ENCODE measurements around the gene FAM219A. TPM values are rescaled to one million over a fixed set of nuclear protein-coding genes. Genes with fewer than 3 reads are reported as not detected.

Gene FAM219A
- 10 to 100 TPM; 13.3 to 13.8 TPM for total RNA-seq

DNA sequence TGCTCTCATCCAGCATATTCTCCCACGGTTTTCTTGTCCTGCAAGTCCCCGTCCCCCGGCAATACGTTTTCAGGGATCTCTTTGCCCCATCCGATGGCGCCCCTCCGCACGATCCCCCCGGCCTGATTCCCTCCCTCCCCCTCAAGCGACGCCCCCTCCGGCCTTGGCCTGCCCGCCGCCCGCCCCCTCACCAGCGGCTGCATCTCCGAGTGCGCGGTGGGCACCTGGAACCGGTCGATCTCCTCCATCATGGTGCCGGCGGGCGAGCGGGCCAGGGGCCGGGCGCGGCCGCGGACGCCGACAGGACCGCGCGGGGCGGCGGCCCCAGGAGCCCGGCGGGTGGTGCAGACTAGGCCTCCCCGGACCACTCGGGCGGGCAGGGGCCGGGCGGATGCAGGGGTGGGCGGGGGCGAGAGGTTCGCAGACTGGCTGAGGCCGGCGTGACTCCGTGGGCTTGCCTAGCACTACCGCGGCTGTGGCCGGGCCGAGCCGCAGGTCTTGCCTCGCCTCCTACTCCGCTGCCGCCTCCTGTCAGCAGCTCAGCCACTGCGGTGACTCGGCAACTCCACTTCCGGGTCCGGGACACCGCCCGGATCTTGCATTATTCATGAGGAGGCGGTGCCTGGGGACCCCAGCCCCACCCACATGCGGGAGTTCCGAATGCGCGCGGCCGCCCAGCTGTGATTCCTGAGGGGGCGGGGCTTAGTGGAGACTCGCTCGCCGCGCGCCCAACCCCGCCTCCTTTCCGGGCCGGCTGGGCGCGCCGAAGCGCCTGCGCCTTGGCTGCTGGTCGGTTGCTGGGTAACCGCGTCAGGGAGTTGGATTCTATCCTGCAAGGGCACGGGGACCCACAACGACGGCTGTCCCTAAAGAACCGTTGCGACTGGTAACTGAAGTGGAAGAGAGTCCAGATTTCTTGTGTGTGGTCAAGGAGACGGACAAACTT, at the start of gene FAM219A, which contains the start of gene DNAI1:
Gene FAM219A, minus strand, starts transcription at position 558 of the 946 bp plus-strand sequence. Its CDS starts 307 bp downstream, at position 251.
Gene DNAI1, plus strand, starts transcription at position 793 of the 946 bp plus-strand sequence. CDS start 201 bp downstream, outside the sequence.
- peak; percentile 99 for DNase-seq
- intact Hi-C loops (cut with micrococcal nuclease) = loop anchor here (1.0 to 5.0 kb wide), 9 partner anchors 42 to 658 kb away; partner anchors contain the start of genes KIF24, MYORG, NUDT2 and RPP25L
- peaks cover 40% of the 10 kb centered on the region for H3K4me1 Mint-ChIP-seq (ENCODE audit: low read depth)

DNA sequence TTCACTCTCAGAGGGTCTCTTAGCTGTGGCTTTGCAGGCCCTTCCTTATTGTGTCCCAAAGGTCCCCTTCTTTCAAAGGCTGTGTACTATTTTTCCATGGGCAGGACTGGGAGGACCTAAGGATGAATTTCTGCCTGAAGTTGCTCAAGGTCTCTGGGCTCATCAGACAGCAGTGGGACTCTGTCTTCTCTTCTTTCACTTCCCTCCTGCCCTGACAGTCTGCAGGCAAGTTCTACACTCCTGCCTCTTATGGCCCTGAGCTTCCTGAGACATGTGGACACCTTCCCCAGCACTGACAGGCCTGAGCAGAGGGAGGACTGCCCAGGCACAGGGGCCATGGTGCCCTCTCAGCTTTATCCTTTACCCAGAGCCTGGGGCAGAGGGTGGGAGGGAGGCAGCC, 49.6 kb upstream of the FAM219A start:
- H3K4me1 Mint-ChIP-seq (ENCODE audit: low read depth) = no peaks in the 10 kb centered on the region
- intact Hi-C loops (cut with micrococcal nuclease) = no loop called here
- ChIA-PET CTCF (interaction anchor here (1.3 kb wide), 1 partner anchor 104 kb away, joined by 6 read pairs; no protein-coding TSS in a partner anchor), POLR2A (no interaction called here)
- no peak for DNase-seq
- H3K27ac Mint-ChIP-seq = no peak overlapping the region
- no peaks in the 10 kb centered on the region for H3K36me3 Mint-ChIP-seq
- no peaks in the 10 kb centered on the region for H3K9me3 Mint-ChIP-seq
- H3K27me3 Mint-ChIP-seq = no peaks in the 10 kb centered on the region
- no peak overlapping the region for H3K4me3 Mint-ChIP-seq

More for the DNA sequence above, at the start of gene FAM219A, which contains the start of gene DNAI1:
- no peaks in the 10 kb centered on the region for H3K36me3 Mint-ChIP-seq
- no peaks in the 10 kb centered on the region for H3K9me3 Mint-ChIP-seq
- H3K27me3 Mint-ChIP-seq = peaks cover 5% of the 10 kb centered on the region
- H3K4me3 Mint-ChIP-seq = peak within 1 kb of the TSS; percentile 86
- CTCF ChIA-PET = interaction anchor here (0.9 to 1.0 kb wide), 3 partner anchors 55 to 244 kb away, joined by 3 to 5 read pairs (median 5); no protein-coding TSS in a partner anchor
- H3K27ac Mint-ChIP-seq = no peak within 1 kb of the TSS
- POLR2A ChIA-PET = interaction anchor here (0.8 kb wide), 1 partner anchor 188 kb away, joined by 4 read pairs; the partner anchor contains the start of gene GALT

GRCh38 chr9:34507556-34507955, 49.2 kb upstream of the FAM219A start:
- no peaks in the 10 kb centered on the region for H3K27me3 Mint-ChIP-seq
- intact Hi-C loops (cut with micrococcal nuclease) = no loop called here
- H3K36me3 Mint-ChIP-seq = no peaks in the 10 kb centered on the region
- CTCF ChIA-PET = interaction anchor here (1.3 kb wide), 1 partner anchor 103 kb away, joined by 6 read pairs; no protein-coding TSS in a partner anchor
- DNase-seq = no peak
- no peaks in the 10 kb centered on the region for H3K4me1 Mint-ChIP-seq (ENCODE audit: low read depth)
- no peak overlapping the region for H3K4me3 Mint-ChIP-seq
- POLR2A ChIA-PET = no interaction called here
- no peaks in the 10 kb centered on the region for H3K9me3 Mint-ChIP-seq
- no peak overlapping the region for H3K27ac Mint-ChIP-seq

- Mint-ChIP-seq H3K27me3 (no peaks in the 10 kb centered on the region), H3K4me3 (no peak overlapping the region), H3K4me1 (ENCODE audit: low read depth) (no peaks in the 10 kb centered on the region), H3K36me3 (no peaks in the 10 kb centered on the region), H3K9me3 (no peaks in the 10 kb centered on the region), H3K27ac (no peak overlapping the region)
- DNase-seq = no peak
- CTCF ChIA-PET = interaction anchor here (1.4 to 2.8 kb wide), 2 partner anchors 97 to 102 kb away, joined by 6 to 7 read pairs; no protein-coding TSS in a partner anchor
- intact Hi-C loops (cut with micrococcal nuclease) = no loop called here
- POLR2A ChIA-PET = no interaction called here
These were observed 48.3 kb upstream of the FAM219A start for GRCh38 chr9:34506623-34507022.

DNA sequence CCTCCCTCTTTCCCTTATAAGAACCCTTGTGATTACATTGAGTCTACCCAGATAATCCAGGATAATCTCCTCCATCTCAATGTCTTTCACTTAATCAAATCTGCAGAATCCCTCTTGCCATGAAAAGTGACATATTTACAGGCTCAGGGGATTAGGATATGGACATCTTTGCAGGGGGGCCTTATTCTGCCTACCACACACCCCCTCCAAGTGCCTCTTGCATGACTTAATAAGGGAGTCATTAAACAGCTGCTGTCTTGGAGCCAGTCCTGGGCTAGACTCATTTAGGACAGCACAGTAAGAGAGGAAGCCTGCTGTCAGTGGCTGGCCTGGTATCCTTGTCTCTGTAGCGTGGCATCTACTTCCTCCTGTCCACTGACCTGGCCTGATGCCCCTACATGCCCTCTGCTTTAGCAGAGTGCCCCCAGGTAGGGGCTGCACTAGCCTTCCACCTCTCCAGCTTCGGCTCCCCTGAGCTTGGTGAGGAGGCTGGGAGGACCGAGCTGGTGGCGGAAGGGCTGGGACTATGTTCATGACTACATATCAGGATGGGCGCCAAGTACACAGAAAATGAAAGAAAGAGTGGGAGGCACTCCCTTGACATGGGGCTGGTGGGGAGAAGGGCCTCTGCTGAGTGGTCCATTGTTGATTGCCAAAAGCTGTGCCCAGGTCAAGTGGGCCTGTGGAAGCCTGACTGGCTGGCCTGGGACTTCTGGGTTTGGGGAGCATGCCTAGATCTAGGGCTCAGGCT, 47.2 kb upstream of the FAM219A start:
- Mint-ChIP-seq H3K36me3 (no peaks in the 10 kb centered on the region), H3K9me3 (no peaks in the 10 kb centered on the region), H3K4me1 (ENCODE audit: low read depth) (peaks cover under 1% of the 10 kb centered on the region), H3K4me3 (no peak overlapping the region), H3K27ac (no peak overlapping the region), H3K27me3 (no peaks in the 10 kb centered on the region)
- DNase-seq = no peak
- CTCF ChIA-PET = interaction anchor here (1.0 to 2.8 kb wide), 3 partner anchors 86 to 101 kb away, joined by 6 to 7 read pairs (median 6); no protein-coding TSS in a partner anchor
- POLR2A ChIA-PET = no interaction called here
- intact Hi-C loops (cut with micrococcal nuclease) = no loop called here

DNA sequence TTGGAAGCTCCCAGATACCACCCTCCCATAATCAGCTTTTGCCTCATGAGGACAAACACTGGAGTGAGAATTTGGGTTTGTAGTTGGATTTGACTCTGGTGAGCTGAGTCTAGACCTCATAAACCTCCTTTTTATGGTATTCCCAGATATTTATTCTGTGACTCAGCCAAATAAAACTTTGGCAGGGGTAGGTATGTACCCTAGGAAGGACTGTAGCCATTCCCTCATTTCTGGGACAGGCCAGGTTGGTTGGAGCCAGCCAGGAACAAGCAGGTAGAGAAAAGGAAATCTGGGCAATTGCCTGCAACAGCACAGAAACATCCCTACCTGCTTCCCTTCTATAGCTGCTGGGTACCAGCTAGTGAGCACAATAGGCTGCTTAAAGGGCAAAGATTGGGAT, 45.0 kb upstream of the FAM219A start:
- POLR2A ChIA-PET = no interaction called here
- Mint-ChIP-seq H3K27me3 (no peaks in the 10 kb centered on the region), H3K27ac (no peak overlapping the region), H3K9me3 (no peaks in the 10 kb centered on the region), H3K36me3 (no peaks in the 10 kb centered on the region), H3K4me3 (no peak overlapping the region), H3K4me1 (ENCODE audit: low read depth) (peaks cover 14% of the 10 kb centered on the region)
- intact Hi-C loops (cut with micrococcal nuclease) = no loop called here
- no peak for DNase-seq
- CTCF ChIA-PET = interaction anchor here (0.6 to 5.5 kb wide), 9 partner anchors 40 to 124 kb away, joined by 3 to 76 read pairs (median 4); no protein-coding TSS in a partner anchor

- intact Hi-C loops (cut with micrococcal nuclease) = no loop called here
- no peak overlapping the region for H3K4me3 Mint-ChIP-seq
- CTCF ChIA-PET = interaction anchor here (0.8 to 5.5 kb wide), 8 partner anchors 8 to 124 kb away, joined by 3 to 76 read pairs (median 4); no protein-coding TSS in a partner anchor
These were observed 44.5 kb upstream of the FAM219A start for GRCh38 chr9:34502891-34503290.

DNA sequence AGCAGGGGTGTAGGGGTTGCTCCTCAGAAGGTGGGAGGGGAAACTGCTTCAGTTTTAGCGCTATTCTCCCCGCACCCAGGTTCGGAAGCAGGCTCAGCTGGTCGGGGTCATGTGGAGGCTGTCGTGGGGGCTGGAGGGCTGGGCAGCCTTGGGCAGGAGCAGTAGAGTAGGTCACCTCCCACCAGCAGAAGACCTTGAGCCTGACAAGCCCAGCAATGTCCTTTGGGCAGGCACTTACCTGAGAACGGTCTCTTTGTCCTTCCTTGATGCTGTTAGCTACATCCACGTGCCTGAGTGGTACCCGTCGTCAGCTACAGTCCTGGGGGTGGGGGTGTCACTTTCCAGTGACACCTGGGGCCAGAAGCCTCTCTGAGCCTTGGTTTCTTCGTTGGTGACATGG, 44.1 kb upstream of the FAM219A start:
- intact Hi-C loops (cut with micrococcal nuclease) = no loop called here
- no peak overlapping the region for H3K27ac Mint-ChIP-seq
- CTCF ChIA-PET = interaction anchor here (0.8 to 5.5 kb wide), 5 partner anchors 9 to 101 kb away, joined by 3 to 76 read pairs (median 8); no protein-coding TSS in a partner anchor
- H3K9me3 Mint-ChIP-seq = no peaks in the 10 kb centered on the region
- H3K27me3 Mint-ChIP-seq = no peaks in the 10 kb centered on the region
- peaks cover 14% of the 10 kb centered on the region for H3K4me1 Mint-ChIP-seq (ENCODE audit: low read depth)
- H3K36me3 Mint-ChIP-seq = no peaks in the 10 kb centered on the region
- H3K4me3 Mint-ChIP-seq = no peak overlapping the region
- POLR2A ChIA-PET = no interaction called here
- DNase-seq = no peak

More at GRCh38 chr9:34502891-34503290, 44.5 kb upstream of the FAM219A start:
- Mint-ChIP-seq H3K36me3 (no peaks in the 10 kb centered on the region), H3K9me3 (no peaks in the 10 kb centered on the region), H3K27me3 (no peaks in the 10 kb centered on the region), H3K27ac (no peak overlapping the region), H3K4me1 (ENCODE audit: low read depth) (peaks cover 14% of the 10 kb centered on the region)
- DNase-seq = no peak
- POLR2A ChIA-PET = no interaction called here

DNA sequence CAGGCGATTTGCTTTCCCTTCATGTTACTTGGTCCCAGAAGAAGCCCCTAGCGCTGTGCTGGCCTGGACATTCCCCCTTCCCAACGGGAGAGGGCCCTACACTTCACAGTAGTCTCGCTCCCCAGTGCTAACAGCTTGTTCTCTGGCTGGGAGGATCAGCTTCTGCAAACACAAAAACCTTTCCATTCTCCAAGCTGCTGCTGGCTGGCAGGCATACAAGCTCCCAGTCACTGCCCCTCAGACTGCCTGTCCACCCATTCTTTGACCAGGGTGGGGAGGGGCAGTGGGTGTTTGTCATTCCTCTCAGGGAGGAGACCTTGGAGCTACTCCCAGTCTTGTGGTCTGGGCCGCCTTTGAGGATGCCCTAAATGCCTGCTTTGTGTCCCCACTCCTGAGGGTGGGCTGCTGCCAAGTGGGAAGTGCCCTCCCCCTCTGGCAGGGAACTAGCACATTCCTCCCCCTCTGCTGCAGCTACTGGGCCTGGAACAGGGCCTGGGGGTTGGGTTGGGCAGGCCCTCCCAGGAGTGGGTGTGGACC, 43.6 kb upstream of the FAM219A start:
- ChIA-PET POLR2A (interaction anchor here (0.9 kb wide), 1 partner anchor 64 kb away, joined by 3 read pairs; no protein-coding TSS in a partner anchor), CTCF (interaction anchor here (0.8 to 5.5 kb wide), 8 partner anchors 9 to 102 kb away, joined by 3 to 76 read pairs (median 11); no protein-coding TSS in a partner anchor)
- H3K36me3 Mint-ChIP-seq = no peaks in the 10 kb centered on the region
- no peak for DNase-seq
- peaks cover 14% of the 10 kb centered on the region for H3K4me1 Mint-ChIP-seq (ENCODE audit: low read depth)
- intact Hi-C loops (cut with micrococcal nuclease) = no loop called here
- H3K27me3 Mint-ChIP-seq = no peaks in the 10 kb centered on the region
- no peak overlapping the region for H3K4me3 Mint-ChIP-seq
- no peak overlapping the region for H3K27ac Mint-ChIP-seq
- no peaks in the 10 kb centered on the region for H3K9me3 Mint-ChIP-seq

GRCh38 chr9:34501372-34501771, 43.0 kb upstream of the FAM219A start:
- CTCF ChIA-PET = interaction anchor here (0.6 to 5.5 kb wide), 12 partner anchors 11 to 98 kb away, joined by 3 to 76 read pairs (median 7); no protein-coding TSS in a partner anchor
- no peak overlapping the region for H3K4me3 Mint-ChIP-seq

DNA sequence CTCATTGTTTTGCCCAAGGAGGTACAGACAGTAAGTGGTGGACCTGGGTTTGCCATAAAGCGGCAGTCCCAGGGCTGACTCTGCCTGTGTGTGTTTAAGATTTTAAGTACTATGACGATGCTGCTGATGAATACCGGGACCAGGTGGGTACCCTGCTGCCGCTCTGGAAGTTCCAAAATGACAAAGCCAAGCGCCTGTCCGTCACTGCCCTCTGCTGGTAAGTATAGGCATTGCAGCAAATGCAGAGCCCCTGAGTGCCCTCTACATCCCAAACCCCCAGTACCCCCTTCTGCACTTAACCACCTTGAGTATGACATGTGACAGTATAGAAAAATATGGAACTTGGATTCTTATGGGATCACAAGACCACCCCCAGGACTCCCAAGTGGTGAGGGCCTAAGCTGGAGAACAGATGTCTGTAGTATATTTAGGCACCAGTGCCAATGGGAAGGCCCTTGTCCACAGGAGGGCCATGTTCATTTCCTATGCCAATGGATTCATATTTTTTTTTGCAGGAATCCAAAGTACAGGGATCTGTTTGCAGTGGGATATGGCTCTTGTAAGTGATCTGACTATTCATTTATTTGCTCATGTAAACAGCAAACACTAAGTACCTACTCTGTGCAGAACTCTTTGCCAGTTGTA, 42.4 kb upstream of the FAM219A start:
- ChIA-PET POLR2A (no interaction called here), CTCF (interaction anchor here (0.6 to 5.5 kb wide), 19 partner anchors 10 to 124 kb away, joined by 3 to 76 read pairs (median 5); partner anchors contain the start of gene MYORG)
- Mint-ChIP-seq H3K9me3 (no peaks in the 10 kb centered on the region), H3K4me1 (ENCODE audit: low read depth) (peaks cover 14% of the 10 kb centered on the region), H3K4me3 (no peak overlapping the region), H3K36me3 (no peaks in the 10 kb centered on the region), H3K27ac (no peak overlapping the region), H3K27me3 (no peaks in the 10 kb centered on the region)
- intact Hi-C loops (cut with micrococcal nuclease) = loop anchor here (1.0 kb wide), 3 partner anchors 42 to 96 kb away; partner anchors contain the start of genes DNAI1 and FAM219A
- peak; percentile 89 for DNase-seq

More at GRCh38 chr9:34501372-34501771, 43.0 kb upstream of the FAM219A start:
- Mint-ChIP-seq H3K36me3 (no peaks in the 10 kb centered on the region), H3K4me1 (ENCODE audit: low read depth) (peaks cover 14% of the 10 kb centered on the region), H3K9me3 (no peaks in the 10 kb centered on the region), H3K27me3 (no peaks in the 10 kb centered on the region), H3K27ac (no peak overlapping the region)
- intact Hi-C loops (cut with micrococcal nuclease) = no loop called here
- no peak for DNase-seq
- POLR2A ChIA-PET = interaction anchor here (0.9 kb wide), 1 partner anchor 63 kb away, joined by 3 read pairs; no protein-coding TSS in a partner anchor
